Stimulated activated CD4-positive, alpha-beta T cell treated with anti-CD3 and anti-CD28 coated beads, TNF-alpha, amount 100 ng/mL, for 1 hour (primary cell): ENCODE data around the gene HOXC10.

ENCODE experiments used
- DNase-seq, 3 donors: peaks; one replicate each; pipeline ENCODE4 v3.0.0-alpha.2; 2020; ENCODE audit warnings: low read depth in 3 of 3, low spot score in 1 of 3

Gene HOXC10

DNA sequence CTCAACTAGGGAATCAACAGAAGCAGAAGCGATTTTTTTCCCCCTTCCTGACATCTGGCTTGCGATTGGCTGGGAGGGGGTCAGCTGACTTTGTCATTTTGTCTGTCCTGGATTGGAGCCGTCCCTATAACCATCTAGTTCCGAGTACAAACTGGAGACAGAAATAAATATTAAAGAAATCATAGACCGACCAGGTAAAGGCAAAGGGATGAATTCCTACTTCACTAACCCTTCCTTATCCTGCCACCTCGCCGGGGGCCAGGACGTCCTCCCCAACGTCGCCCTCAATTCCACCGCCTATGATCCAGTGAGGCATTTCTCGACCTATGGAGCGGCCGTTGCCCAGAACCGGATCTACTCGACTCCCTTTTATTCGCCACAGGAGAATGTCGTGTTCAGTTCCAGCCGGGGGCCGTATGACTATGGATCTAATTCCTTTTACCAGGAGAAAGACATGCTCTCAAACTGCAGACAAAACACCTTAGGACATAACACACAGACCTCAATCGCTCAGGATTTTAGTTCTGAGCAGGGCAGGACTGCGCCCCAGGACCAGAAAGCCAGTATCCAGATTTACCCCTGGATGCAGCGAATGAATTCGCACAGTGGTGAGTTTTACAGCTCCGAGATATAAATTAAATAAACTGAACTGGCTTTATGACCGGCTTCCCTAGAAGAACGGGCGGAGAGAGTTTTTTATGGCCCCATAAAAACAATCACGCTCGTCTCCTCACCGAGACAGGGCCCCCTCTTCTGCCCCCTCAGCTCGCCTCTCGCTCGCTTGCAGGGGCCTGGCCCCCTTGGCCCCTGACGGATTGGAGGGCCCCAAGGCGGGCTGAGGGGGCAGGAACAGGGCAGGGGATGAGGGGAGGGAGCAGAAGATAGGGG is 43.6 kb downstream of the HOXC10 start, which contains the start of gene HOXC6:
Gene HOXC6 (plus strand): TSS at position 127 of the 888 bp plus-strand sequence. CDS start 82 bp downstream, at position 209.
- no peak for DNase-seq

DNA sequence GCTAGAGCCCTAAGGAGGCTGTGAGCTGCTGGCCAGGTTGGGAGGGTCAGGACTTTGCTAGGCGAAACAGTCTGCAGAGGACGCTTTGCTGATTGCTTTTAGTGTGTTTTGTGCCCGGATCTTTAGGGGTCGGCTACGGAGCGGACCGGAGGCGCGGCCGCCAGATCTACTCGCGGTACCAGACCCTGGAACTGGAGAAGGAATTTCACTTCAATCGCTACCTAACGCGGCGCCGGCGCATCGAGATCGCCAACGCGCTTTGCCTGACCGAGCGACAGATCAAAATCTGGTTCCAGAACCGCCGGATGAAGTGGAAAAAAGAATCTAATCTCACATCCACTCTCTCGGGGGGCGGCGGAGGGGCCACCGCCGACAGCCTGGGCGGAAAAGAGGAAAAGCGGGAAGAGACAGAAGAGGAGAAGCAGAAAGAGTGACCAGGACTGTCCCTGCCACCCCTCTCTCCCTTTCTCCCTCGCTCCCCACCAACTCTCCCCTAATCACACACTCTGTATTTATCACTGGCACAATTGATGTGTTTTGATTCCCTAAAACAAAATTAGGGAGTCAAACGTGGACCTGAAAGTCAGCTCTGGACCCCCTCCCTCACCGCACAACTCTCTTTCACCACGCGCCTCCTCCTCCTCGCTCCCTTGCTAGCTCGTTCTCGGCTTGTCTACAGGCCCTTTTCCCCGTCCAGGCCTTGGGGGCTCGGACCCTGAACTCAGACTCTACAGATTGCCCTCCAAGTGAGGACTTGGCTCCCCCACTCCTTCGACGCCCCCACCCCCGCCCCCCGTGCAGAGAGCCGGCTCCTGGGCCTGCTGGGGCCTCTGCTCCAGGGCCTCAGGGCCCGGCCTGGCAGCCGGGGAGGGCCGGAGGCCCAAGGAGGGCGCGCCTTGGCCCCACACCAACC is 44.8 kb downstream of the HOXC10 start:
- no peak for DNase-seq

DNA sequence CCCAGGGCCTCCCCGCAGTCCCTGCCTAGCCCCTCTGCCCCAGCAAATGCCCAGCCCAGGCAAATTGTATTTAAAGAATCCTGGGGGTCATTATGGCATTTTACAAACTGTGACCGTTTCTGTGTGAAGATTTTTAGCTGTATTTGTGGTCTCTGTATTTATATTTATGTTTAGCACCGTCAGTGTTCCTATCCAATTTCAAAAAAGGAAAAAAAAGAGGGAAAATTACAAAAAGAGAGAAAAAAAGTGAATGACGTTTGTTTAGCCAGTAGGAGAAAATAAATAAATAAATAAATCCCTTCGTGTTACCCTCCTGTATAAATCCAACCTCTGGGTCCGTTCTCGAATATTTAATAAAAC is 45.5 kb downstream of the HOXC10 start:
- DNase-seq: no peak

DNA sequence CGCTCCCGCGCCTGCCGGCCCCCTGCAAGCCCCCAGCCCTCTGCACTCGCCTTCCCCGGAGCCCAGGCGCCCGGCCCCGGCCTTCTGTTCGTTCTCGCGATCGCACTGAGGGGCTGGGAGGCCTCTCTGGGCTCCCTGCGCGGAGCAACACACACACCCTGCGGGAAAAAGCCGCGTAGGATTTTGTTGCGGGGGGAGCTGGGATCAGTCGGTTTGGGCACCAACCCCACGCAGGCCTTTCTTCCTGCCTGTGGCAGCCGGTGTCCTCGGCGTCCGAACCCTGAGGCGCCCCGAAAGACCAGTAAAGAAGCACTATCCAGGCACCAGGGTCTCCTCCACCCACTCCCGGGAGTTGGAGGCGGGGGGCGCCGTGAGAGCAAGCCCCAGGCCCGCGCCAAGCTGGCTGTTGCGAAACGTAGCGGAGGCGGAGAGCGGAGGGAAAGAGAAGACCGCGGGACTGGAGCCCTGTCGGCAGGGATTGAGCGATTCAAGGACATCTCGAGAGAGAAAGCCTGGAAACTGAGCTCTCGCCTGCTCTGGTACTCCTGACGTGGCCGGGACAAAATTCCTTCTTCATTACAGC is 46.0 kb downstream of the HOXC10 start:
- DNase-seq: no peak

- DNase-seq: no peak
Observed at GRCh38 chr12:54031480-54031879, 46.5 kb downstream of the HOXC10 start.

DNA sequence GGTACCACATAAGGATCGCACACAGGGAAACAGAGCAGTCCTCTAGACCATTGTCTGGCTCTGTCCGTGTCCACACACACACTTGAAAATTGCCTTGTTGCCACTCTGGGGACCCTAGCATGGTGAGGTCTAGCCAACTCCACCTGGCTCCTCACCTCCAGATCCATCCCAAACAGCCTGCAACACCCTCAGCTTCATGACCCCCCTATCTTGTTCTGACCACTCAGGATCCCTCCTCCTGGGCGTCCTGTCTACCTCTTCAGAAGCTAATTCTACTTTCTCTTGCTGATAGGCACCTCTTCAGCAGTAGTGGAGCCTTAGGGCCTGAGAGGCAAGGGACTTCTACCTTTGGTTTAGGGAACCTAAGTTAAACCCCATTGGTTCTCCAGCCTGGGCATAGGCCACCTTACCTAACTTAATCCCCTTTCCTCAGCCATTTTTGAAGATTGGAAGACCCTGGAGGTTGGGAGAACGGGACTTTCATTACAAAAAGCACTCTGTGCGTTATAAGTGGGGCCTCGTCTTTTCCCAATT is 47.2 kb downstream of the HOXC10 start:
- no peak for DNase-seq

DNA sequence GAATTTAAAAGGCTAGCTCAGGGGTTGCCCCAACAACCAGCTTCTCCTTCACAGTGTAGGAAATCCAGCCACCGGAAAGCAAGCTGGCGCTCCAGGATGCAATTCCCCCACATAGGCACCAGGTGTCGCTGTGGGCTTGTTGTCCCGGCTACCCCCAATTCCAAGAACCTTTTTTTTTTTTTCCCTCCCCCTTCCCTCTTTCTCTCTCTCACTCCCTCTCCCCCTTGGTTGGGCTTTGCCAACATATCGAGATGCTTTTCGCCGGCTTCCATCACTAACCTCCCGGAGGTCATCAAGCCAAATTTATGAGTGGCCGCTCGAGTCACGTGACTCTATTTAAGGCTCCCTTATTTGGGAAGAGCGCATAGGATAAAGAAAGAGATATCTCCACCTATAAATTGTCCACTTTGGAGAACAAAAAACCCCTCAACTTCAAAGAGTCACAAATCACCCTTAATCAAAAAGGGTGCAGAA is 47.7 kb downstream of the HOXC10 start, which contains the start of gene HOXC5:
Gene HOXC5 (plus strand): TSS at position 424 of the 474 bp plus-strand sequence. CDS start 73 bp downstream, outside the sequence.
- peak in 2 of 3 donors; percentile 27 to 41 for DNase-seq

GRCh38 chr12:54033106-54033979 is 48.4 kb downstream of the HOXC10 start:
- no peak for DNase-seq

- no peak for DNase-seq
Observed at GRCh38 chr12:54033980-54034784, 49.2 kb downstream of the HOXC10 start.

DNA sequence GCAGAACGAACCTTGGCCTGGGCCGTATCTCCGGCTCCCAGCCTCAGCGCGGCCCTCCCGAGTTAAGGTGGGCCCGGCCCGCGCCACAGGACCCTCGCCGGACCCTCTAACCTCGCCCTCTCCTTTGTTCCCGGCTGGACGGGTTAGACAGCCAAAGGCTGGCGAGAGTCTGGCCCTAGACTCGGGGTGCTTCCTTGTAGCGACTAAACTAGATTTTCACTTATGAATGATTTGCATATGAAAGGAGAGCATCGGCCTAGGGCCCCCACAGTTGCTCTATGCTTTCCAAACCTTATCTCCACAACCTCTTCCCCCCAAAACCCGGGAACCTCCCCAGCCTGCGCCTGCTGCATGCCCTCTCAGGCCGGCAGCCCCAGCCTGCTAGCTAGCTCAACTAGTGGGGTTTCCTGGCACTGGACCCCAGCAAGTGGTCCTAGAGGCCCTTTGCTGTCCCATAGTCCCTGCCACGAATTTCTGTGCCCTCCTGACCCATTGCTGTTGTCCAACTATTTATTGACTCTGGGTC is 49.9 kb downstream of the HOXC10 start:
- no peak for DNase-seq

DNA sequence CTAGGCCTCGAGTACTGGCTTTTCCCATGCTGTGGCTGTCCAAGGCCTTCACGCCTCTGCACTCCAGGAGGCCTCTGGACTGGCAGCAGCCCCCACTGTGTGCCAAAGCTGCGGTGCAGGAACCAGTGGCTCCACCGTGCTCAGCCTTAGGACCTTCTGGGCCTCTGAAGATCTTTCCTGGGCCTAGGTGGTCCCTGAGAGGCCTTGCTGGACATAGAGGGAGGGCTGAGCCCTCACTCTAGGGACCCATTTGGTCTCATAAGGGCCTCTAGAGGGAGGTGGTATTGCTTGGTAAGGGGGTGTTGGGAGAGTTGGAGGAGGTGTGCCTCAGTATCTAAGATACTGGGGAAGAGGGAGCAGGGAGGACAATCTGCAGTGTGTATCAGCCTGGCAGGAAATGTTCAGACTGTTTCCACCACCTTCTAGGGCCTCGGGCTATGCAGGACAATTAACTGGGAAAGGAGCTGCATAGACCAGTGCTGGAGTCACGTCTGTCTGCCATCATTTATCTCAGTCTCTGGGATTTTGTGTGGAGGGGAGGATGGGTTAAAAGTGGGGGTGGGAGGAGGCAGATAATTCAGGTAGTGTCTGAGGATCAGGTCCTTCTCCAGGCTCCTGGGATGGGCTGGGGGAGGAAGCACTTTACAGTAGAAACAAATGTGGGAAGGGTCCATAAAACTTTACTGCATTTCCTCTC is 50.8 kb downstream of the HOXC10 start:
- DNase-seq: no peak

DNA sequence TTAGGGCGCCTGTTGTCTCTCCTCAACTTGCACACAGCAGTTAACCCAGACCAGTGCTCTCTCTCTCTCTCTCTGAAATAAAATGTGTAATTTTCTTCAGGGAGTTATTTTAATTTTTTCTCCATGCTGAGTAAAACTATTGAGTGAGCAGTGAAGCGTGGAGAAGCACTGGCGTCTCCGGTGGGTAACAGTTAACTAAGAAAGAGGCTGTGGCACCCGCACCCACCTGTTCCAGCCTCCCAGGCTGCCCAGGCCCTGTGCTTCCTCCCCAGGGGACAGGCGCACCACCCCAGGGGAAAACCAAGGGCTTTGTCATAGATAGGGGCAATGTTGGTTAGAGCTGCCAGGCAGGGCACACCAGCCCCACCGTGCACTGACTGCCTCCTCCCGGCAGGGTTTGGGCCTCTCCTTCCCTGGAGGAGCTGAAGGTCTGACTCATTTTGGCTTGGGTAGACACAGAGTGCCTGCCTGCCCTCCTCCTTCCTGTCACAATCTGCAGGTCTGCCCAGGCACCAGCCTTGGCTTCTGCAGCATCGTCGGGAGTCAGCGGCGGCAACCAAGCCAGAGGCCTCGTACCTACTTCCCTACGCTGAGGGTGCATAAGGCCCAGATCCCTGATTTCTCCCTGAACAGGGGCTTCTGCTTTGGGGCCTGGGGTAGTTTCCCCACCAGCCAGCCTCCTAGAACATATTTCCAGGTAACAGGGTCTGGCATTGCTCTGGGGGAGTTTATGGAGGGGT is 51.8 kb downstream of the HOXC10 start:
- no peak for DNase-seq

GRCh38 chr12:54037360-54038283 is 52.7 kb downstream of the HOXC10 start:
- DNase-seq: no peak

DNA sequence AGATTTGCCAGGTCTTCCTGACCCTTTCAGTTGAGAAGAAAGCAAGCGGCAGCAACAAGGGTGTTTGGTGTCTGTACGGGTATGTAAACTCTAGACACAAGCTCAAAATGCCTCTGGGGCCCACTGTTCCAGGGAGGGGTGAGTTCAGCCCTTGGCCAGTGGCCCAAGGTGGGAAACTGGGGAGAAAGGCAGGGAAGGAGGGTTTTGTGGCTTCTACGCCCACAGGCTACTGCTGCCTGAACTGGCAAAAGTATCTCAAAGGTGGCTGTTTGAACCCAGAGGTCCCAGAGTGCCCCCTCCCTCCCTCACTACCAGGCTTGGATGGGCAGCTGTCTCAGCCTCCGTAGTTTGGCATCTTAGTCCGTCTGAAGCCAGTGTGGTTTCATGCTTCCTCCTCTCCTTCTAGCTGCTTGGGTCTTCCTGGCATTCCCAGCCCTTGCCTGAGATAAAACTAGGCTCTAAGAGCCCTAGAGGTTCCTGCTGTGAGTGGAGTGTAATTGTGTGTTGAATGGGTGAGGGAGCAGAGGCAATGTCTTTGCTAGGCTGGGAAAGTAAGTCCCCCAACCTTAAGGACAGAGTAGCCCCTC is 53.4 kb downstream of the HOXC10 start:
- no peak for DNase-seq

DNA sequence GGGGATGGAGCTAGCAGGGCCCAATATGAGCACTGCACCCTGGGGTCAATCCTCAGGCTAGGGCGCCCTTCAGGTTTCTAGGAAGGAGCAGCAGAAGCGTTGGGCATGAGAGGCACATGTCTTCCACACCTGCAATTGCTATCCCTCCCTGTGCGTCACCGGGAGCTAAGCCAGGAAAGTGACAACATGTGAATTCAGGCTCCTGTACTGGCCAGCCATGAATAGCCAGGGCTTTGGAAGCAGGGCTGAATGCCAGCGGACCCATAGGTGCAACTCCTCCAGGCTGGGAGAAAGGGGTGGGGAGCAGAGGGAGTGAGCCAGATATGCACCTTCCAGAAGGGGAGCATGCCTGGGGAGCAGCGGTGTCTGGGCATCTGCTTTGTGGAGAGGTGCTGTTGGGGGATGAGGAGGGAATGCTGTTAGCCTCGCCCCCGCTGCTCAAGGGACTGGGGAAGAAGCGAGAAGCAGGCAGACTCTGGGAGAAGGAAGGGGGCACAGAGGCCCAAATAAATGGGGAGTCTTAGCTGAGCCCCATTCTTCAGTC is 54.0 kb downstream of the HOXC10 start:
- no peak for DNase-seq
